ENCODE results near the gene SPINK1.

DNA sequence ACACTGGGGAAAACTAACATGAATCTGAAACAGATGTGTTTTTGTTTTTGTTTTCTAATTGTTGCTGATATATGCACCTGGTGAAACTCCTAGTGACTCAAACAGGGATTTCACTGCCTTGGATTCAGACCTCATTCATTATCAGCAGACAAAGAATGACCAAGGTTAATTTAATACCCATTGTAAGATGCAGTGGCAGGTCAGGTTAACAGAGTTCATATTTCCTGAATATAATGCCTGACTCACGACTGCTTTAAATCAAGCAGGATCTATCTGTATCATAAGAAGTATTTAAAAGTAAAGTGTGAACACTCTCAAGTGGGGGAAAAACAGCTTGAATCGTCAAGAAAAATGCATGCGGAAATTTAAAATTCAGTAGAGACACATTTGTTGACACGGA, 54.5 kb downstream of the SPINK1 start:
- TF ChIP-seq GATA3 (IDR thresholded peaks at IDR 0.05; ENCODE audit: low read depth, low read length) (no peak), GATA2 (IDR thresholded peaks at IDR 0.05; ENCODE audit: low read depth, low read length) (no peak)

Data from SH-SY5Y (cell line).